Loucy (cell line): ENCODE data around the gene CACNA1C.

Source experiments
- H2AFZ ChIP-seq: fragments of 200-600 bp; sonication (generic); 2 replicates; pipeline ENCODE4 v1.6.0; 2016; ENCODE audit warnings: antibody characterized with exemption, mild to moderate bottlenecking, low read length, moderate library complexity
- H3F3A ChIP-seq: fragments of 200-600 bp; 2 replicates; pipeline ENCODE4 v1.6.0; 2016; ENCODE audit warnings: antibody characterized with exemption, low read depth, mild to moderate bottlenecking
- H3K27me3 ChIP-seq: fragments of 200-600 bp; sonication (generic); 2 replicates; pipeline ENCODE4 v1.6.1; 2014; ENCODE audit warnings: low read length, mild to moderate bottlenecking; ENCODE audit not compliant: insufficient read depth, poor library complexity, severe bottlenecking
- H3K36me3 ChIP-seq: fragments of 200-600 bp; sonication (generic); 2 replicates; pipeline ENCODE4 v1.6.1; 2016; ENCODE audit warnings: low read length; ENCODE audit not compliant: insufficient read depth
- H3K4me1 ChIP-seq: fragments of 200-600 bp; sonication (generic); 2 replicates; pipeline ENCODE4 v1.5.1; 2014; ENCODE audit warnings: low read length, mild to moderate bottlenecking; ENCODE audit not compliant: insufficient read depth, poor library complexity, severe bottlenecking
- H3K4me2 ChIP-seq: fragments of 200-600 bp; sonication (generic); 2 replicates; pipeline ENCODE4 v1.6.0; 2014; ENCODE audit warnings: antibody characterized with exemption, low read length, low read depth, mild to moderate bottlenecking; ENCODE audit not compliant: poor library complexity, severe bottlenecking
- H3K4me3 ChIP-seq: fragments of 200-600 bp; sonication (generic); 2 replicates; pipeline ENCODE4 v1.5.1; 2014; ENCODE audit warnings: low read length, mild to moderate bottlenecking, mixed read lengths; ENCODE audit not compliant: poor library complexity, severe bottlenecking
- H3K79me2 ChIP-seq: fragments of 200-600 bp; sonication (generic); 2 replicates; pipeline ENCODE4 v1.6.1; 2014; ENCODE audit warnings: low read length; ENCODE audit not compliant: insufficient read depth
- H3K9ac ChIP-seq: fragments of 200-600 bp; sonication (generic); 2 replicates; pipeline ENCODE4 v1.6.0; 2014; ENCODE audit warnings: mild to moderate bottlenecking, low read depth, low read length, moderate library complexity; ENCODE audit not compliant: poor library complexity, severe bottlenecking
- H3K9me2 ChIP-seq: fragments of 200-600 bp; sonication (generic); replicated peaks from 2 replicates; pipeline ENCODE4 v1.6.1; 2016; ENCODE audit warnings: low read depth, low read length, mixed read lengths
- H3K9me3 ChIP-seq: fragments of 200-600 bp; sonication (generic); 2 replicates; pipeline ENCODE4 v1.6.1; 2014; ENCODE audit warnings: mild to moderate bottlenecking, antibody characterized with exemption, low read length, low read depth; ENCODE audit not compliant: insufficient read depth
- H4K20me1 ChIP-seq: fragments of 200-600 bp; sonication (generic); 2 replicates; pipeline ENCODE4 v1.6.0; 2014; ENCODE audit warnings: antibody characterized with exemption, low read length, mild to moderate bottlenecking; ENCODE audit not compliant: insufficient read depth, poor library complexity, severe bottlenecking
- CTCF ChIP-seq: fragments of 200-600 bp; sonication (generic); conservative IDR thresholded peaks from 2 replicates; pipeline ENCODE4 v1.5.1; 2014; ENCODE audit warnings: mild to moderate bottlenecking, antibody characterized with exemption, low read length
- EZH2phosphoT487 ChIP-seq: fragments of 200-600 bp; IDR thresholded peaks from 2 replicates; pipeline ENCODE4 v1.6.1; 2018; ENCODE audit warnings: antibody characterized with exemption, mild to moderate bottlenecking, moderate library complexity, borderline replicate concordance

Gene CACNA1C

DNA sequence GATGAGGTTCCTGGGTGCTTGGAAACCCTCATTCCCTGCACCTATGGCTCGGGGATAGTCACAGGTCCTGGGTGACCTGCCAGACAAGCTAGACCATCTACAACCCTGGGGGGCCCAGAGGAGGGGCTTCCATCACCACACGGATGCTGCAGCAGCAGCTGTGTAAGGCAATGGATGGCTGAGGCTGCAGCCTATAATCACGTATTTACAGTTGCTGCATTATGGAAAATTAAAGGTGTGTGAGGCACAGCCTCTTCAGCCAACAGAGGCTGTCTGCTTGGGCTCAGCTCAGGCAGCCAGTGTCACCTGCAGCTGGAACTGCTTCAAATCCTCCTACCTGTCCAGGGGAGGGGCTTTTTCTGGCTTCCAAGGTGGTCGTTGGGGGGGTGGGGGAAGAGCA is 268.1 kb downstream of the CACNA1C start:
- TF ChIP-seq EZH2phosphoT487 (no peak), CTCF (no peak)
- H3K9me2 ChIP-seq, result no peaks in the 10 kb centered on the region
- H3K9me3 ChIP-seq, result no peaks in the 10 kb centered on the region
- H3K4me1 ChIP-seq, result no peaks in the 10 kb centered on the region
- no peaks in the 10 kb centered on the region for H3F3A ChIP-seq
- no peak overlapping the region for H3K4me3 ChIP-seq
- no peaks in the 10 kb centered on the region for H3K79me2 ChIP-seq
- H2AFZ ChIP-seq, result no peak overlapping the region
- H3K9ac ChIP-seq, result no peak overlapping the region
- no peak overlapping the region for H3K4me2 ChIP-seq
- H3K27me3 ChIP-seq, result no peaks in the 10 kb centered on the region
- no peaks in the 10 kb centered on the region for H3K36me3 ChIP-seq
- H4K20me1 ChIP-seq, result no peaks in the 10 kb centered on the region

GRCh38 chr12:2322554-2323120 is 269.9 kb downstream of the CACNA1C start:
- Histone ChIP-seq H3F3A (no peaks in the 10 kb centered on the region), H3K4me1 (no peaks in the 10 kb centered on the region), H3K9me2 (no peaks in the 10 kb centered on the region), H3K27me3 (no peaks in the 10 kb centered on the region), H3K79me2 (no peaks in the 10 kb centered on the region), H4K20me1 (no peaks in the 10 kb centered on the region), H3K36me3 (no peaks in the 10 kb centered on the region), H3K4me3 (no peak overlapping the region), H3K9me3 (no peaks in the 10 kb centered on the region), H3K4me2 (no peak overlapping the region), H2AFZ (no peak overlapping the region), H3K9ac (no peak overlapping the region)
- no peak for TF ChIP-seq EZH2phosphoT487
- no peak for TF ChIP-seq CTCF

DNA sequence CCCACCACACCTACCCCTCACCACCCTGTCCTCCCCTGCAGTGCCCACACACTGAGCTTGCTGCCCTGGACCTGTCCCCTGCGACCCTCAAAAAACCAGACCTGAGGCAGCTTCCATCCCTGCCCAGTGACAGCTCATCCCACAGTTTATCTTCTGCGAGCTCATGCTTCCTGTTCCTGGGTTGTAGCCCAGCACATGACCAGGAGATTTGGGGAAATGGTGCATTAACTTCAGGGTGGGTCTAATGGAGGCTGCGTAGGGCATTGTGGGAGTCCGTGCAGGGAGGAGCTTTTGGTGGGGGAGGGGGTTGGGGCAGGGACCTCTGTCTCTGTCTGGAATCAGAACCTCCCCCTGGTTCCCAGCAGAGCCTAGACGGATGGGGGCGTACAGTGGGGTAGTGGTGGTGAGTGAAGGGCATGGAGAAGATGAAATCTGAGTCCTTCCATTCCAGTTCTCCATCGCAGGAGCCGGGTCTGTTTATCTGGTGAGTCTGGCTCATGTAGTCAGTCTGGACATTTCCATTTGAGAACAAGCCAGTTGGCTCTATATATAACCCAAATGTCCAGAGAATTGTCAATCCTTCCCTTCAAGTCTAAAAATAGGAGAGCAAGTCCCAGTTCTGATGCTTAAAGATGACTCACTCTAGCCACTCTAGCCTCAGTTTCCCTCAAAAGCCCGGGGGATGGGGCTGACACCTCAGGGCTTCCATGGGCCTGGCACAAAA is 270.9 kb downstream of the CACNA1C start:
- Histone ChIP-seq H3K4me3 (no peak overlapping the region), H3K9ac (no peak overlapping the region), H3K9me3 (no peaks in the 10 kb centered on the region), H3K9me2 (no peaks in the 10 kb centered on the region), H3K36me3 (no peaks in the 10 kb centered on the region), H4K20me1 (no peaks in the 10 kb centered on the region), H3K79me2 (no peaks in the 10 kb centered on the region), H3K27me3 (no peaks in the 10 kb centered on the region), H2AFZ (no peak overlapping the region), H3F3A (no peaks in the 10 kb centered on the region), H3K4me1 (no peaks in the 10 kb centered on the region), H3K4me2 (no peak overlapping the region)
- TF ChIP-seq EZH2phosphoT487 (no peak), CTCF (no peak)
